Activated T-helper 1 cell treated with anti-CD3 and anti-CD28 coated beads, Interleukin-2, amount 50 U/mL, for 16 hours (primary cell): ENCODE measurements around the gene TASOR2.

Source experiments
- DNase-seq, 2 donors: peaks; one replicate each; pipeline ENCODE4 v3.0.0-alpha.2; 2020; ENCODE audit warnings: low read depth in 1 of 2, low spot score in 1 of 2

The TASOR2 gene

DNA sequence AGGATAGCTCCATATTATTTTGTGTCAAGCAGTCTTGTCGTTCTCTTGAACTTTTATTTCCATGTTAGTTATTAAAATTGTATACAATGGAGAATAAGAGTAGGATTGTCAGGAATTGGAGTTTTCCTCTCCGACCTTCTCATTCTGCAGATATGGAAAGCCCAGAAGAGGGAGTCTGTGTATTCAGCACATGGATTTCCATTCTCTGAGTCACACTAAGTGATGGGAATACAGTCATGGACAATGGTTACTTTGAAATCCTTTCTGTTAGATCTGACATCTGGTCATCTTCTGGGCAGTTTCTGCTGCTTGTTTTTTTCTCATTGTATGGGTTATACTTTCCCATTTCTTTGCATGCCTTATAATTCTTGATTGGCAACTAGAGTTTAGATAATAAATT lies 5.0 kb upstream of the TASOR2 start:
- DNase-seq: no peak

DNA sequence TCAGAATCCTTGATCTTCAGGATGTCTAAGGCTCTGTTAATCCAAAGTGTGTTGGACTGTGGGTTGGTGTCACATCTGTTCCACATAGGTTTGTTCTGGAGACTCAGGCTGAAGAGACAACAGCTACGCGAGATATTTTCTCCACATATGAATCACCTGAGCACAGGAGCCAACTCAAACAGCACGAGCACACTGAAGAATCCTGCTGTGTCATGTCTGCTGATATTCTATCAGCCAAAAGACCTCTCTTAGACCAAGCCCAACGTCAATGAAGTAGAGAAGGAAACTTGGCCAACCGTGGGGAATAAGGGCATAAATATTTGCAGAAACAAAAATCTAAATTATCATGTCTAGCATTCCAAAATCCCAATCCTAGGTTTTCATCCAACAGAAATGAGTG lies 2.7 kb upstream of the TASOR2 start:
- DNase-seq: no peak

DNA sequence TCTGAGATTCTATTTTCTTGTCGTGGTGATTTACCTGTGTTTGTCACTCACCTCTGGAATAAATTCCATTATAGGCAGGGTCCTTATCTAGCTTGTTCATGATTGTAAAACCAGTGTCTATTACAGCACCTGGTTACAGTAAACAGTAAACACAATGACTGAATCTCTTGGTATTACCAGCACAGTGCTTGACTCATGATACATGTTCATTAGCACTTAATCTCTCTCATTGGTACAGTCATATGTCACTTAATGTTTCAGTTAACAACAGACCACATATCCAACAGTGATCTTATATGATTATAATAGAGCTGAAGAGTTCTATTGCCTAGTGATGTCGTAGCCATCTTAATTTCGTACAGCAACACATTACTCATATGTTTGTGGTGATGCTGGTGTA lies 1.6 kb upstream of the TASOR2 start:
- DNase-seq: no peak

DNA sequence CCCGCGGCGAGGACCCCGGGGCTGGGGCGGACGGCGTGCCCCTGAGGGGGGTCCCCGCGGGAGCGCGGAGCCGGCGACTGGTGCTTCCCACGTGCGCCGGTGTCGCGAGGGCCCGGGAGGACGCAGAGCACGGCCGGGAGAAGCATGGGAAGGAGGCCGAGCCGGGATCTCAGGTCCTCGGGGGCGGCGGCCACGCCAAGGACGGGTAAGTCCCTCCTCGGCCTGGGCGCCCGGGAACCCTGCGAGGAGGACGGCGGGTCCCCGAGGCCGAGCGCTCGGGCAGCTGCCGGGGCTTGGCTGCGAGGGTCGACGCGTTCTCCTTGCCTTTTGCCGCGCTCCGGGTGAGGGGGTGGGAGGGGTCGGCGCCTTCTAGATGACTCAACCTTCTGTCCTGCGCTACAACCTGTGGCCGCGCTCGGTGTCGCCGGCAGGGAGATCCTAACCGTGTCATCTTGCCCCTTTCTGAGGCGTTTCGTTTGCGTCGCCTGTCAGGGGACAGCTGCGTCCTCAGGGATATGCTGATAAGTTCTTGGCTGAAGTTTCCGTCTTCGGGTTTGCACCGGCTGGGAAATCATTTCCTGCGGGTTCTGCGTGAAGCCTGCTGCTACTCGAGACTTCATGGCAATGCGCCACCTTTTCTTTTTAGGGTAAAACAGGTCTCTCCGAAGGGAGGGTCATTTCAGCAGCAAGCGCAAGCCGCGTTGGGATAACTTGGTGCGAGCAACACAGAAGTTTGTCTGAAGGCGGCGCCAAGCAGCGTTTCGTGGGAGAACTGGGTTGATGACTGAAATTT lies 529 bp downstream of the TASOR2 start:
- peak; percentile 30 to 50 for DNase-seq

DNA sequence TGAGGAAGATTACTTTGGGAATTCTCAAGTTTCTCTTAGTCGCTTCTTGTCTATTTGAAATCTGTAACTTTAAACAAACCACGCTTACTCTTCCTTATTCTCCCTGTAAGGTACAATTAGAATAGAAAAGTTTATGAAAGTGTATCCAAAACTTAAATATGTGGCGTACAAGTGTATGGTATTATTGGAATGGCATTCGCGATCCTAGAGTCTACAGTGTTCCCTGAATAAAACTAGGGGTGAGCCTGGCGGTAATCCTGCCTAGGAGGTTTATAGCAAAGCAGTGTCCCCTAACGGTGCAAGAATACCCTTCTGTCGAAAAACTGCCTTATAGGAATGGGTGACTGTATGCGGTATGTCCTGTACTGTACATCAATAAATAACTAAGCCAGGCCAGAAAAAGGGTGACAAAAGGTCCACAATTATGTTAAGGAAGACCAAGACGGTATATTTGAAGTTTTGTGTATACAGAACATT lies 1.2 kb downstream of the TASOR2 start:
- no peak for DNase-seq

DNA sequence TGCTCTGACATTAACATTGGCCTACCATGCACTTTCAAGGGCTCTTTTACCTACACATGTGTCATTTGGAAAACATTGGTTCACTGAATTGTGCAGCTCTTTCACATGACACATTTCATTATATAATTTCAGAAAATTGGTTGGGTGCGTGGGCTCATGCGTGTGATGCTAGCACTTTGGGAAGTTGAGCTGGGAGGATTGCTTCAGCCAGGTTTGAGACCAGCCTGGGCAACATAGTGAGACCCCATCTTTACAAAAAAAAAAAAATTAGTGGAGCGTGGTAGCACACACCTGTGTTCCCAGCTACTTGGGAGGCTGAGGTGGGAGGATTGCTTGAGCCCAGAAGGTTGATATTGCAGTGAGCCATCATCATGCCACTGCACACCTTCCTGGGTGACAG lies 3.9 kb downstream of the TASOR2 start:
- no peak for DNase-seq

DNA sequence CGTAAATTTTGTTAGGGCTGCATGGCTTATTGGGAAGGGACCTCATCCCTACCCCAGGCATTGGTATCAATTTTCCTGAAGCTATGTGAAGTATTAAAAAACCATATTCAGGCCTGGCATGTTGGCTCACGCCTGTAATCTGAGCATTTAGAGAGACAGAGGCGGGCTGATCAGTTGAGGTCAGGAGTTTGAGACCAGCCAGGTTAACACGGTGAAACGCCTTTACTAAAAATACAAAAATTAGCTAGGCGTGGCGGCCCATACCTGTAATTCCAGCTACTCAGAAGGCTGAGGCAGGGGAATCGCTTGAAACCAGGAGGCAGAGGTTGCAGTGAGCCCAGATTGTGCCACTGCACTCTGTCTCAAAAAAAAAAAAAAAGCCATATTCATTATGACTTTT lies 7.1 kb downstream of the TASOR2 start:
- DNase-seq: no peak

DNA sequence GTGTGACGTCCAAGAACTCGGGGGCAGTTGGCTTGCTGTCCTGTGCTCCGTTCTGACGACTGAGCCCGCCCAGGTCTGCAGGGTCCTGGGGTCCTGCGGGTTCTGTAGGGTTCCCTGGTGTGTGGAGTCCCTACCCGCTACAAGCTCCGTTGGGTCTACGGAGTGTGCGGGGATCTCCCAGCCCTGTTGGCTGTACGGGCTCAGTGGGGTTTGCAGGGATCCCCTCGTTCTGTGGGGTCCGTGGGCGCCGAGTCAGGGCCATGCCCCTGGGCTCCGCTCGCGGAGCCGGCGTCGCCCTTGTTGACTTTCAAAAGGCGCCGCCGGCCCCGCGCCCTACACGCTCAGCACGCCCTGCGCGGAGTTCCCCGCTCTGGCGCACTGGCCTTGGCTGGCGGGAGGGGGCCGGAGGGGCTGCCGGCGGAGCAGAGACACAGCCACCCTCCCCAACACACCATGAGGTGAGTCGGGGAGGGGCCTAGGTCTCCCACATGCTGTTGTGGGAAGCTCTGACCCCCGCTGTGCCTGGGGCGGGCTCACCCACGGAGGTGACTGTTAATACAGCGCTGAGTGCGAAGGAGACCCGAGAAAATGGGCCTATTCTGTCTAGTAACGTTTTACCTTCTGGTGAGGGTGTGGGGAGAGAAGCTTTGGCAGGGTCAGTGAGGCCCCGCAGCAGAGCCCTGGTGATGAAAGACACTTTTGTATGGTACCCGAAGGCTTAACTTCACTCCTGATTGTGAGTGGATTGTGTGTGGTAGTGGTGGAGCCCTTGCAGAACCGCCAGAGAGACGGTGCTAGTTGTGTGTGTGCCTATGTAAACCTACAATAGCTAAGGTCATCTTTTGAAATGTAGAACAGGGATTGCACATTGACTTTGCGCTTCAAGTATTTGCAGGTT lies 8.1 kb downstream of the TASOR2 start:
- DNase-seq: peak; percentile 6 to 30

DNA sequence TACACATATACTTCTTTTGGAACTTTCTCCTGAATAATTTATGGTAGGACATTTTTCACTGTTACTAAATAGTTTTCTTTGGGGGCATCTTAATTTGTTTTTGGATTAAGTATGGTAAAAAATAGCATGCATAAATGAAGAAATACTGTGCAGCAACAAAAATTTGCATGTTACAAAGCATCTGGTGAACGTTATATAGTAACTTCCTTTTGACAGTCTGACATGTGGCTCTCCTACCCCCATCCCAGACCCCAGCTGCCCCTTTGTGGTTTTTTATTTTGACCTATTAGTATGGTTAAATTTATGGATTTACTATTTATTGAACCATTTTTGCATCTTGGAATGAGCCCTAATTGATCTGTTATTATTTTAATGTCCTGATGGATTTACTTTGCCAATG lies 9.9 kb downstream of the TASOR2 start:
- no peak for DNase-seq

DNA sequence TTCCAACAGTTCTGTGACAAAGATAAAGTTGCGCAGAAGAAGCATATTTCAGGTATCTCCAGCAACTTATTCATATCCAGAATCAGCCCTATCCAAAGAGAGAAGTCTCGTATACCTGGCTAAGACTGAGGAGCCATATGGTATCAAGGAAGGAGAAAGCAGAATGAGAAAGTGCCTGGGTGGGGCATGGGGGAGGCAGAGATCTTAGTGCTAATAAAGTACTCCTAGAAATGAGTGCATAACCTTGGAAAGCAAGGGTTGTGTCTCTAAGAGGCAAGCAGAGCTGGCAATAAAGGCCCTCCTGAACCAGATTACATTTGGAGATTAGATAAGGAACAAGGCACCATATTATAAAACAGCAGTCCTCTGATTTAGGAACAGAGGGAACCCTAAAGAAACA lies 12.7 kb downstream of the TASOR2 start:
- no peak for DNase-seq

DNA sequence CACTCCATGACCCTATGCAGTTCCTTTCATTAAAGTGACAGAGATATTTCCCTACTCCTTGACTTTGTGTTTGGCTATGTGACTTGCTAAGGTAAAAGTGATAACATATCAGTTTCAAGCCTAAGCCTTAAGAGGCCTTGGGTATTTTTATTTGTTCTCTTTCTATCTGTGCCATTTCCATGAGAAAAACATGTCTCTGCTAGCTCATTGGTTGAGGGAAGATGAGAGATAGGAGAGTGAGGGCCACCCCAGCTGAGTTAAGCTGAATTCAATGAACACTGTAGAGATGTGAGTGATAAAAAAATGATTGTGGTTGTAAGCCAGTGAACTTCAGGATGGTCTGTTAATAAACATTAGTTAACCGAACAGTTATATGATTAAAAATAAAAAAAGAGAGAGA lies 13.4 kb downstream of the TASOR2 start:
- no peak for DNase-seq

DNA sequence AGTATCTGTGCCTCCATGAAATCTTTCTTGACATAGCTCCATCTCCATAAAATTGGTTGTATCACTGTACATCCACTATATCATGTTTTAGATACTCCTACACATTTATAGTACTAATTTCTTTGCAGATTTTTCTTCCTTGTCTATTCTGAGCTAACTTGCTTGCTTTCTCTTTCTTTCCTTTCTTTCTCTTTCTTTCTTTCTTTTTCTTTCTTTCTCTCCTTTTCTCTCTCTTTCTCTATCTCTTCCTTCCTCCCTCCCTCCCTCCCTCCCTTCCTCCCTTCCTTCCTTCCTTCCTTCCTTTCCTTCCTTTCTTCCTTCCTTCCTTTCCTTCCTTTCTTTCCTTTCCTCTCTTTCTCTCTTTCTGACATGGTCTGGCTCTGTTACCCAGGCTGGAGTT lies 23.7 kb downstream of the TASOR2 start:
- DNase-seq: no peak

DNA sequence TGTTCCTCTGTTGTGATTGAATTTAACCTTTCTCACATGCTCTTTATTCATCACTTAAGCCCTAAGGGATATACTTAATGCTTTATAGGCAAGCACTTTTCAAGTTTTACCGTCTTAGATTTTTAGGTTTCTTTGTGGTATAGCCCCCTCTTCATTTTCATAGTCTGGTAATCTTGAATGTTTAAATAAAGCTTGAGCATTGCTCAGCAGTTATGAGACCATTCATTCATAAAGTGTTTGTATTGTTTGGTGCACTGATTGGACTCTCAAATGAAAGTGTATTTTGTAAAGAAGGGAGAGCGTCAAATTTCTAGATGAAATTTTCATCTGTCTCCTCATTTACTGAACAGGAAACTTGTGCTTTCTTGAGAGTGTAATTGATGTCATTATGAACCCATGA lies 25.2 kb downstream of the TASOR2 start:
- DNase-seq: no peak

DNA sequence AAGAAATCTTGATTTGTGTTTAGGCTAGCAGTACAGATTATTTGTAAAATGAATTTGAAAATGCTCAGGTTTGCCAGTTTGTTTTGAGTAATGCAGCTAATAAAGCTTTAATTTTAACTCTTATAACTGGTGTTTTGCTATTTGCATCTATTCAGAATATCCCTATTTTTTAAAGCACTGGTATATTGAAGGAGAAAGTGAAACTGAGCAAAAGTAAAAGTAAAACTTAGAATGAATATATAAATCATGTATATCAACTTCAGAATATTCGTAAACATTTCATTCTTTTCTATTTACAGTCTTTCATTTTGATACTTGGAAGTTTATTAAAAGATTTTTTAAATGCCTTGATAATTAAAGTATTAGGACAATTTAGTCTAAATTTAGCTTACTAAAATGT lies 26.2 kb downstream of the TASOR2 start:
- no peak for DNase-seq

DNA sequence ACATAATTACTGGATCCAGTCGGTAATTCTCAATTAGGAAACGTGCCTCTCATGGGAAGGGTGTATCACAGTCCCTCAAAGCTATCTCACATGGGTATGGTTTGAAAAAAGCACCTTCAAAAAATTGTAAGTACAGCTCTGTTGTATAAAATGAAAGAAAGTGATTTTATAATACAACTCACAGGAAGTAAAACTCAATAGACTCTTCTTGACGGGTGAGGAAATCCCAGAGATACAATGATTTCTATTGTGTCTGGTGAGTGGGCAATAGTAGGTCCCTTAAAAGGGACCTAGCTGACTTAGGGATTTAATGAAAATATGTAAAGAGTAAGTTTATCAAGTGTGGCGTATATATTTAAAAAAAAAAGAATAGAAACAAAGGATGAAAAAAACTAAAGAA lies 27.0 kb downstream of the TASOR2 start:
- DNase-seq: no peak

DNA sequence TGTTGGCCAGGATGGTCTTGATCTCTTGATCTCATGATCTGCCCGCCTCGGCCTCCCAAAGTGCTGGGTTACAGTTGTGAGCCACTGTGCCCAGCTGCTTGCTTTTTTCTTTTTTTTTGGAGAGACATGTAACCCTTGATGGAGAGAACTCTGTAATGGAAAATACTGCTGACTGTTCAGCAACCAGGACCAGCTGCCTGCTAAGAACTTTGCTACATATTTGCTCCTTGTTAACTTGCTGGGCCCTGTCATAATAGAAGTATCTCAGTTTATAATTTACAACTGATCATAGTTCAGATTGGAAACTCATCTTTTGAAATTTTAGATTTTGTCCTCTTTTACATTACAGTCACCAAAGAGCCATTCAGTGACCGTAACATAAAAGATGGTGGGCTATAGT lies 34.9 kb downstream of the TASOR2 start:
- no peak for DNase-seq

DNA sequence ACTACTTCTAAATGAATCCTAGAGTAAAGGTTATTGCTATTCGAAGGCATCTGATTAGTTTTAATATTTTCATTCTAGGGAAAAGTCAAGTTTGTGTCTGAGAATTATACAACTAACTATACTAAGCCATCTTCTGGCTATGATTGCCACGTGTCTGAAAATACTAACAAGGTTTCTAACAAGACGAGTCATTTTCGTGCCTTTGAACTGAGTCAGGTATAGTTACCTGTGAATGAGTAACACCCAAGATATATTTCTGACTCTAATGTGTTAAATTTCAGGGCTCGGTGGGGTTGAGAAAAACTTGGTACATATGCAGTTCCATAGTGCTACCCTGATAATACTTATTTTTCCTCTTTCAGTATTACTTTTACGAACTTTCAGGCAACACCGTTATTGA lies 35.5 kb downstream of the TASOR2 start:
- DNase-seq: no peak

DNA sequence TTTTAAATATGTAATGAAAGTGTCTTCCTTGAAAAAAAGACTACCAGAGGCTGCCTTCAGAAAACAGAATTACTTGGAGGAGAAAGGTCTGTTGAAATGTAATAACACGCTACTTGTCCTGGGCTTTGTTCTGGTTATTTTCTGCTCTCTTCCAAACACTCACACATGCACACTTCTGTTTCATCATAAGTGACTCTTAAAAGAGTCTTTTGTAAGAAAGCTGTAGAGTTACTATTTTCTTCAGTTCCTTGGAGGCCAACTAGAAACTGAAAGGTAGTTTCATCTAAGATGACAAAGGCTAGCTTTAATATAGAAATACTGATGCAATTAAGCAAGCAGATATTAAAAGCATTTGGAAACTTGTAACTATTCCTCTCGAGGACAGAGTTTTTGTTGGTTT lies 39.1 kb downstream of the TASOR2 start:
- no peak for DNase-seq

DNA sequence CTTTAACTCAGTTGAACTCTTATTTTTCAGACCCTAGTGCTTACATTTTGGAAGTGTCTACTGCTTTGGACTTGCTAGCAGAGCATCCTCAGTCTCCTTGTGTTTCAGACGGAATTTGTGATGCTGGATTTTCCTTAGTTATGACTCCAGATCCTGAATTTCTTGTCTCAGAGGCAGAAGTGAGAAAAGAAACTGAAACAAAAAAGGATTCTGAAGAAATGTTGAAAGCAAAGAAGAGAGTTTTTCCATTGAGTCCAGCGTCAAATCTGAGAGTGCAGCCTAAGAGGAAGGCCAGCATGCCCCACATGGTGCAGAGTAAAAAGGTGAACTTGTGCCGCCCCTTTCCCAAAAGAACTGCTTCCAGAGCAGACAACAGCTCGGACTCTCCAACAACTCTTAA lies 46.1 kb downstream of the TASOR2 start:
- no peak for DNase-seq

DNA sequence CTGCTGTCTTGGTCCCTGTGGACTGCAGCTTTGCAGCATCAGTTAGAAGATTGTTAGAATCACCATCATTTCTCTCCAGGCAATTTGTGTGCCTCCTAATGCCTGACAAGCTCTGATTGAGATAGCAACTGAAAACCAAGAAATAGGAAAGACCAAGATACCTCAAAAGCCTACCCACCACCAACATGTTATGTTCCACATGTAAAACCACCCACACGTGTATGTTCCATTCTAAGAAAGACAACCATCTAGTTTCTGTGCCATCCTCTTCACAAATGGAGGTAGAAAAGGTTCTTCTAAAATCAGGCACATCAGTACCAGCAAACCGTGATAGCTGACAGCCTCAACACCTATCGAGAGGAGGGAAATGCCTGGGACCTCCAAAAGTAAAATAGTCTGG lies 46.9 kb downstream of the TASOR2 start:
- DNase-seq: no peak

DNA sequence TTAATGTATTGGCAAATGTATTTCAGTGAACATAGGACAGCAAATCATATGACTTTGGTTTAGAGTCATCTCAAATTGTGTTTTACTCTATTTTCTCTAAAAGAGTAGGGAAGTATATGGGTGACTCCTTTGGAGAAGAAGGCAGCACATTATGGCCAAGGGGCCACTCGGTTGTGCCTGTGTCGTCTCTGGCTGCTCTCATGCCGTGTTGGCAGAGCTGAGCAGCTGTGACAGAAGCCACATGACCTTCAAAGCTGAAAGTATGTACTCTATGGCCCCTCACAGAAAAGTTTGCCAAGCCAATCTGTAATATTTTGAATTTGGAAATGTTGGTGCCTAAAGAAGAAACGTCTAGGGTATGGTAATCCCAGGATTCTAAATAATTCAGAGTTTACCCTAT lies 47.5 kb downstream of the TASOR2 start:
- DNase-seq: no peak
